ENCODE results near the gene TUT4.

The TUT4 gene, protein sequence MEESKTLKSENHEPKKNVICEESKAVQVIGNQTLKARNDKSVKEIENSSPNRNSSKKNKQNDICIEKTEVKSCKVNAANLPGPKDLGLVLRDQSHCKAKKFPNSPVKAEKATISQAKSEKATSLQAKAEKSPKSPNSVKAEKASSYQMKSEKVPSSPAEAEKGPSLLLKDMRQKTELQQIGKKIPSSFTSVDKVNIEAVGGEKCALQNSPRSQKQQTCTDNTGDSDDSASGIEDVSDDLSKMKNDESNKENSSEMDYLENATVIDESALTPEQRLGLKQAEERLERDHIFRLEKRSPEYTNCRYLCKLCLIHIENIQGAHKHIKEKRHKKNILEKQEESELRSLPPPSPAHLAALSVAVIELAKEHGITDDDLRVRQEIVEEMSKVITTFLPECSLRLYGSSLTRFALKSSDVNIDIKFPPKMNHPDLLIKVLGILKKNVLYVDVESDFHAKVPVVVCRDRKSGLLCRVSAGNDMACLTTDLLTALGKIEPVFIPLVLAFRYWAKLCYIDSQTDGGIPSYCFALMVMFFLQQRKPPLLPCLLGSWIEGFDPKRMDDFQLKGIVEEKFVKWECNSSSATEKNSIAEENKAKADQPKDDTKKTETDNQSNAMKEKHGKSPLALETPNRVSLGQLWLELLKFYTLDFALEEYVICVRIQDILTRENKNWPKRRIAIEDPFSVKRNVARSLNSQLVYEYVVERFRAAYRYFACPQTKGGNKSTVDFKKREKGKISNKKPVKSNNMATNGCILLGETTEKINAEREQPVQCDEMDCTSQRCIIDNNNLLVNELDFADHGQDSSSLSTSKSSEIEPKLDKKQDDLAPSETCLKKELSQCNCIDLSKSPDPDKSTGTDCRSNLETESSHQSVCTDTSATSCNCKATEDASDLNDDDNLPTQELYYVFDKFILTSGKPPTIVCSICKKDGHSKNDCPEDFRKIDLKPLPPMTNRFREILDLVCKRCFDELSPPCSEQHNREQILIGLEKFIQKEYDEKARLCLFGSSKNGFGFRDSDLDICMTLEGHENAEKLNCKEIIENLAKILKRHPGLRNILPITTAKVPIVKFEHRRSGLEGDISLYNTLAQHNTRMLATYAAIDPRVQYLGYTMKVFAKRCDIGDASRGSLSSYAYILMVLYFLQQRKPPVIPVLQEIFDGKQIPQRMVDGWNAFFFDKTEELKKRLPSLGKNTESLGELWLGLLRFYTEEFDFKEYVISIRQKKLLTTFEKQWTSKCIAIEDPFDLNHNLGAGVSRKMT (N-terminal part only)

DNA sequence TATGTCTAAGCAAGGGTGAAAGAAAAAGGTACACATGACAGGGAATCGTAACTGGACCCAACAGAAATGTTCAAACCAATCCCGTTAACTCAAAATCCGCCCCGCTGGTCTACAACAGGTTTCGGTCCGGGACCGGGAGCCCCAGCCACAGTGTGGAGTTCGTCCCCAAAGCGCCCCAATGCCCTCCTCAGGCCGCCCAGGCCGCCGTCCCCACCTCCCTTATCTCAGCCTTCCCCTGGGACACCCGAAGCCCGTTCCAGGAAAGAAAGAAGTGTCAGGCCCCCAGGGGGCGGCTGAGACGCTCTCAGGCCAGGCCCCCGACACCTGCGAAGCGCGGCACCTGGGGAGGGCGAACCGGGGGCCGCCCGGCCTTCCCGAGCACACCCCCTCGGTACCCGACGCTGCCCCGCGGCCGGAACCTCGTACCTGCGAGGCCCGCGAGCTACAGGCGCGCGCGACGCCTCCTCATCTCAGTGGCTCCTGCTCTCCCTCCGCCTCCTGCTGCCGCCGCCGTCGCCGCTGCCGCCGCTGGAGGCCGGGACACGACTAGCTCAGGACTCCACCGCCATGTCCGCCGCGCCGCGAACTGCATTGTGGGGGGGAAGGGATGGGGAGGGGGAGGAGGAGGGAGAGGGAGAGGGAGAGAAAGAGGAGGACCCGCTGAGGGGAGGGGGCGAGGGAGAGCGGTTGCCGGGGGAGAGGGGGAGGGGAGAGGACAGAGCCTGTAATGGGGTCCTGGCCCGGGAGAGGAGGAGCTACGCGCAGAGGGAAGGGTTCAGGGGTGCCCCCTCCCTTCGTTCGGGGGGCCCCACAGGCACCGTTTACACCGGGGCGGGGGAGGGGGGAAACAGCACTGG, at the start of gene TUT4:
Gene TUT4, minus strand, starts transcription at position 588 of the 857 bp plus-strand sequence. CDS start 26,812 bp downstream, outside the sequence.
- FAIRE-seq (no peak), DNase-seq (ENCODE audit: extremely low spot score, insufficient read length, low read depth) (no peak)

DNA sequence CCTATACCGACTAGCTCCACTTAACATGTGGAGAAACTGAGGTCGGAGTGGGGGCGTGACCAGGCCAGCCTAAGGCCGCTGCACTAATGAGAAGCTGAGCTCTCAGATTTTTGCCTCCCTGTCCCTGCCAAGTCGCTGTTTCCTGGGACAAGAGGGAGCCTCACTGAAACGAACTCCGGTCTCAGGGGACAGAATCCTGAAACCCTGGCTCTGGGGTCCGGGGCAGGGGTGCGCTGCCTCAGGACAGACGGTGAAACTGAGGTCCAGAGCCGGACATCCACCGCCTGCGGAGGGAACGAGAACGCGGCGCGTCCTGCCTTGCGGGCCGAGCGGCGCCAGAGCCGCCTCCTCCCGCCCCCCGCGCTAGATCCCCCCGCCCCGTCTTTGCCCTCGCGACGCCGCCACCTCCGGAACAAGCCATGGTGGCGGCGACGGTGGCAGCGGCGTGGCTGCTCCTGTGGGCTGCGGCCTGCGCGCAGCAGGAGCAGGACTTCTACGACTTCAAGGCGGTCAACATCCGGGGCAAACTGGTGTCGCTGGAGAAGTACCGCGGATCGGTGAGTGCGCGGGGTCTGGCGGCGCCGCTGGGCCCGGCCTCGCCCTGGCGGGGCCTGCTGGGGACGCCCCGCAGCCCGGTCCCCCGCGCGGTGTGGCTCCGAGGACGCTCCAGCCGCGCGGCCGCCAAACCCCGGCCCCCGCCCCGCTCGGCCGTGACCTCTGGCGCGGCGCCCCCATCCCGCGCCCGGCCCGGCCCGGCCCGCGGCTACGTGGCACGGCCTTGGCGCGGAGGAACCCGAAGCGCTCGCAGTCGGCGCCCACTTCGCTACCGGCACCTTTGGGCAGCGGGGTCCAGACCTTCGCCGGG, 49.3 kb upstream of the TUT4 start, which contains the start of gene GPX7:
Gene GPX7, plus strand, starts transcription at position 381 of the 865 bp plus-strand sequence. Its CDS starts 39 bp downstream, at position 420.
- DNase-seq (ENCODE audit: extremely low spot score, insufficient read length, low read depth): peak; percentile 18
- FAIRE-seq: no peak

GRCh38 chr1:52601519-52601918, 48.6 kb upstream of the TUT4 start:
- FAIRE-seq (no peak), DNase-seq (ENCODE audit: extremely low spot score, insufficient read length, low read depth) (no peak)

- DNase-seq (ENCODE audit: extremely low spot score, insufficient read length, low read depth) (no peak), FAIRE-seq (no peak)
These were observed 47.8 kb upstream of the TUT4 start for GRCh38 chr1:52600533-52601179.

GRCh38 chr1:52599236-52599635, 46.3 kb upstream of the TUT4 start:
- no peak for FAIRE-seq
- DNase-seq (ENCODE audit: extremely low spot score, insufficient read length, low read depth): no peak

DNA sequence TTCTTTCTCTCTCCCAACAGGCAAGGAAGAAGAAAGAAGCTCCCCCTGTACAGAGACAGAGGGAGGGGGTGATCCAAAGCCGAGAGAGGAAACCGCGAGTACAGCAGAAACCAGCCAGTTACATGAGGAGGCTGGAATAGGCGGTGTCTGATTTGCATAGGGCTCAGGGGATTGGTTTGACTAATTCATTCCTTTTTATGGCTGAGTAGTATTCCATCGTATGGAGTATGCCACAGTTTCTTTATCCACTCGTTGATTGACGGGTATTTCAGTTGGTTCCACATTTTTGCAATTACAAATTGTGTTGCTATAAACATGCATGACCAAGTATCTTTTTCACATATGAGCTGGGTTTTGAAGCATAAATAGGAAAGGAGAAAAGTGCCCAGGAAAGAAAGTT, 45.8 kb upstream of the TUT4 start:
- DNase-seq (ENCODE audit: extremely low spot score, insufficient read length, low read depth) (no peak), FAIRE-seq (no peak)

- no peak for DNase-seq (ENCODE audit: extremely low spot score, insufficient read length, low read depth)
- FAIRE-seq: no peak
These were observed 45.0 kb upstream of the TUT4 start for GRCh38 chr1:52597912-52598311.

DNA sequence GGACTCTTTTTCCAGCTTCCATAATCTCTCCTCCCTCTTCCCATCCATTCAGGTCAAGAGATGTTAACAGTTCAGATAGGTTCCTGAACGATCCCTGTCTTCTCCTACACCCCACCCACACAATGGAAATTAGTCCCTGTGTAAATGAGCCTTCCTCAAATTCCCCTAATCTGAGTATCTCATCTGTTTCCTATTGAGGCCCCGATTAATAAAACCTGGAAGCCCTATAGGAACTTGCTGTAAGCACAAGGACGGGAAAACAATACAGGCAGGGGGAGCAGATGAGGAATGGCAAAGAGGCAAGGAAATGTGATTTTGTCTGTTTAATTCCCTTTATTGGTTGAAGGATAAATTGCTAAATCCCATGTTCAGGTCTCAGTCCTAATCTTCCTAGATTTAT, 42.2 kb upstream of the TUT4 start:
- no peak for FAIRE-seq

GRCh38 chr1:52593495-52593894, 40.6 kb upstream of the TUT4 start:
- DNase-seq (ENCODE audit: extremely low spot score, insufficient read length, low read depth) (no peak), FAIRE-seq (no peak)

More for the DNA sequence above, 42.2 kb upstream of the TUT4 start:
- no peak for DNase-seq (ENCODE audit: extremely low spot score, insufficient read length, low read depth)

GRCh38 chr1:52592637-52593323, 39.9 kb upstream of the TUT4 start:
- no peak for FAIRE-seq
- DNase-seq (ENCODE audit: extremely low spot score, insufficient read length, low read depth): no peak

DNA sequence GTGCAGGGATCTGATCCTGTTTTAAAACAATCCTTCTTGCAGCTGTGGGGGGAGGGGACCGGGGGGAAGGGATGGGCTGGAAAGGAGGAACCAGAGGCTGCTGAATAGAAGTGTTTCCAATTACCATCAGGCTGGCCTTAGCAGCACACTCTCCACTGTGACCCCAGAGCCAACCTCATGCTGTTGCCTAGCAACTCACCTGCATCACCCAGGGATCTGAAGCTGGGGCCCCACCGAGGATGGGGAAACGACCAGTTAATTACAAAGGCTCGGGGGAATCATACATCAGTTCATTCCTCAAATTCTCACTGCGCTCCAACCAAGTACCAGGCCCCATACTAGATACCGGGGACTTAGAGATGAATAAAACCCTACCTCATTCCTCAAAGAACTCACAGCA, 37.4 kb upstream of the TUT4 start:
- DNase-seq (ENCODE audit: extremely low spot score, insufficient read length, low read depth): no peak
- no peak for FAIRE-seq

- no peak for FAIRE-seq
These were observed 35.6 kb upstream of the TUT4 start for GRCh38 chr1:52588535-52588934.

GRCh38 chr1:52588027-52588426, 35.1 kb upstream of the TUT4 start:
- FAIRE-seq (no peak), DNase-seq (ENCODE audit: extremely low spot score, insufficient read length, low read depth) (no peak)

More at GRCh38 chr1:52588535-52588934, 35.6 kb upstream of the TUT4 start:
- no peak for DNase-seq (ENCODE audit: extremely low spot score, insufficient read length, low read depth)

- FAIRE-seq: no peak
- no peak for DNase-seq (ENCODE audit: extremely low spot score, insufficient read length, low read depth)
These were observed 32.6 kb upstream of the TUT4 start for GRCh38 chr1:52585474-52585873.

- no peak for DNase-seq (ENCODE audit: extremely low spot score, insufficient read length, low read depth)
- no peak for FAIRE-seq
These were observed 29.3 kb upstream of the TUT4 start for GRCh38 chr1:52582116-52582696.

DNA sequence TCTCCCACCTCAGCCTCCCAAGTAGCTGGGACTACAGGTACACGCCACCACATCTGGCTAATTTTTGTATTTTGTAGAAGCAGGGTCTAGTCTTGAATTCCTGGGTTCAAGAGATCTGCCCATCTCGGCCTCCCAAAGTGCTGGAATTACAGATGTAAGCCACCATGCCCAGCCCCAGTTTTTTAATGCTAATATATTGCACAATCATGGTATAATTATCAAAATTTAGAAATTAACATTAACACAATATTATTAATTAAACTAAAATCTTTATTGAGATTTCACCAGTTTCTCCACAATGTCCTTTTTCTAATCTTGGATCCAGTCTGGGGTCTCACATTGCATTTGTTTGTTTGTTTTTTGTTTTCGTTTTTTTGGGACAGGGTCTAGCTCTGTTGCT, 27.4 kb upstream of the TUT4 start:
- DNase-seq (ENCODE audit: extremely low spot score, insufficient read length, low read depth) (no peak), FAIRE-seq (no peak)

DNA sequence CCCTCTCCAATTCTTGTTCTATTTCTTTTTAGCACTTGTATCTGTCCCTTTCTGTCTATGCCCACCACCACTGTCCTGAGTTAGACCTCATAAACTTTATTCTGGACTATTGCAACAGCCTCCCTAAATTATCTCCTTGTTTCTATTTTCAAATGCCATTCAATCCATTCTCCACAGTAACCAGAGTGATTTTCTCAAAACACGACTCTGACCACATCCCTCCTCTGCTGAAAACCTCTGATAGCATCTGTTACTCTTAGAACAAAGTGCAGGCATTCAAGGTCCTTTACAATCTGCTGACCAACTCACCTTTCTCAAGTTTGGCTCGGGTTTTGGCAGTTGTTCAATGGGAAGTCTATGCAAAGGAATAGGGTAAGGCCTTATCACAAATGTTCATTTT, 26.5 kb upstream of the TUT4 start:
- no peak for FAIRE-seq
- no peak for DNase-seq (ENCODE audit: extremely low spot score, insufficient read length, low read depth)
